ENCODE results near the gene CTNND2.

Gene CTNND2

GRCh38 chr5:11166923-11167322 lies 737.3 kb downstream of the CTNND2 start:
- Histone ChIP-seq H3K79me1 (ENCODE audit: low read length) (no peaks in the 10 kb centered on the region), H4K8ac (ENCODE audit: low read depth, low read length) (no peak overlapping the region), H3K27ac (ENCODE audit: low read depth, low read length) (no peak overlapping the region), H4K91ac (ENCODE audit: low read depth, low read length) (no peak overlapping the region), H2AFZ (ENCODE audit: insufficient read depth, low read length, poor library complexity) (no peak overlapping the region), H4K12ac (ENCODE audit: low read depth, low read length) (no peak overlapping the region), H2BK120ac (ENCODE audit: insufficient read depth, low read length, poor library complexity) (no peak overlapping the region), H3K9me3 (ENCODE audit: insufficient read depth, low read depth, low read length) (no peaks in the 10 kb centered on the region), H2AK5ac (ENCODE audit: low read length) (no peak overlapping the region), H2BK12ac (ENCODE audit: low read length) (no peak overlapping the region), H3K4ac (ENCODE audit: low read depth, low read length) (no peak overlapping the region), H3K4me3 (ENCODE audit: low read depth, low read length) (no peak overlapping the region), H3K18ac (ENCODE audit: low read length) (no peak overlapping the region), H3K9ac (ENCODE audit: low read length) (no peak overlapping the region), H3K79me2 (ENCODE audit: control insufficient read depth, insufficient read depth, low read length, poor library complexity) (no peaks in the 10 kb centered on the region), H3K36me3 (ENCODE audit: control insufficient read depth in 1 of 2, insufficient read depth in 2 of 2, low read length in 2 of 2) (no peaks in the 10 kb centered on the region), H3K23ac (ENCODE audit: low read length) (no peak overlapping the region), H2BK5ac (ENCODE audit: low read depth, low read length, poor library complexity) (no peak overlapping the region), H3K27me3 (ENCODE audit: insufficient read depth, low read length) (no peaks in the 10 kb centered on the region), H3K14ac (ENCODE audit: low read length) (no peak overlapping the region), H3K4me1 (ENCODE audit: control insufficient read depth in 1 of 2, insufficient read depth in 2 of 2, low read length in 2 of 2) (no peaks in the 10 kb centered on the region), H3K4me2 (ENCODE audit: low read length) (no peak overlapping the region)
- no CpG with 5 or more reads among the region's 7 CpGs for WGBS (ENCODE audit: extremely low coverage, insufficient coverage, insufficient read length)
- DNase-seq, result peak in 1 of 2 donors; percentile 55

GRCh38 chr5:11164531-11165294 lies 739.5 kb downstream of the CTNND2 start:
- Histone ChIP-seq H3K18ac (ENCODE audit: low read length) (no peak overlapping the region), H3K4me3 (ENCODE audit: low read depth, low read length) (no peak overlapping the region), H4K91ac (ENCODE audit: low read depth, low read length) (no peak overlapping the region), H2BK5ac (ENCODE audit: low read depth, low read length, poor library complexity) (no peak overlapping the region), H3K4me1 (ENCODE audit: control insufficient read depth in 1 of 2, insufficient read depth in 2 of 2, low read length in 2 of 2) (no peaks in the 10 kb centered on the region), H4K12ac (ENCODE audit: low read depth, low read length) (no peak overlapping the region), H3K4me2 (ENCODE audit: low read length) (no peak overlapping the region), H4K8ac (ENCODE audit: low read depth, low read length) (no peak overlapping the region), H3K9ac (ENCODE audit: low read length) (no peak overlapping the region), H2AFZ (ENCODE audit: insufficient read depth, low read length, poor library complexity) (no peak overlapping the region), H3K79me2 (ENCODE audit: control insufficient read depth, insufficient read depth, low read length, poor library complexity) (no peaks in the 10 kb centered on the region), H2BK120ac (ENCODE audit: insufficient read depth, low read length, poor library complexity) (no peak overlapping the region), H3K27me3 (ENCODE audit: insufficient read depth, low read length) (no peaks in the 10 kb centered on the region), H3K23ac (ENCODE audit: low read length) (no peak overlapping the region), H3K4ac (ENCODE audit: low read depth, low read length) (no peak overlapping the region), H3K9me3 (ENCODE audit: insufficient read depth, low read depth, low read length) (no peaks in the 10 kb centered on the region), H3K27ac (ENCODE audit: low read depth, low read length) (no peak overlapping the region), H2AK5ac (ENCODE audit: low read length) (no peak overlapping the region), H3K36me3 (ENCODE audit: control insufficient read depth in 1 of 2, insufficient read depth in 2 of 2, low read length in 2 of 2) (no peaks in the 10 kb centered on the region), H3K14ac (ENCODE audit: low read length) (no peak overlapping the region), H2BK12ac (ENCODE audit: low read length) (no peak overlapping the region), H3K79me1 (ENCODE audit: low read length) (no peaks in the 10 kb centered on the region)
- no CpG with 5 or more reads among the region's 6 CpGs for WGBS (ENCODE audit: extremely low coverage, insufficient coverage, insufficient read length)
- DNase-seq, result no peak

- H2AK5ac ChIP-seq (ENCODE audit: low read length), result no peak overlapping the region
- no peak overlapping the region for H3K14ac ChIP-seq (ENCODE audit: low read length)
- no peak for DNase-seq
- no peak overlapping the region for H3K4me3 ChIP-seq (ENCODE audit: low read depth, low read length)
- no peak overlapping the region for H4K12ac ChIP-seq (ENCODE audit: low read depth, low read length)
- H3K4me1 ChIP-seq (ENCODE audit: control insufficient read depth in 1 of 2, insufficient read depth in 2 of 2, low read length in 2 of 2), result no peaks in the 10 kb centered on the region
- no peak overlapping the region for H3K18ac ChIP-seq (ENCODE audit: low read length)
- H3K36me3 ChIP-seq (ENCODE audit: control insufficient read depth in 1 of 2, insufficient read depth in 2 of 2, low read length in 2 of 2), result no peaks in the 10 kb centered on the region
- H4K8ac ChIP-seq (ENCODE audit: low read depth, low read length), result no peak overlapping the region
- no peaks in the 10 kb centered on the region for H3K9me3 ChIP-seq (ENCODE audit: insufficient read depth, low read depth, low read length)
- no peak overlapping the region for H3K27ac ChIP-seq (ENCODE audit: low read depth, low read length)
- H2AFZ ChIP-seq (ENCODE audit: insufficient read depth, low read length, poor library complexity), result no peak overlapping the region
- H3K9ac ChIP-seq (ENCODE audit: low read length), result no peak overlapping the region
- H3K23ac ChIP-seq (ENCODE audit: low read length), result no peak overlapping the region
- no peak overlapping the region for H2BK12ac ChIP-seq (ENCODE audit: low read length)
- no peaks in the 10 kb centered on the region for H3K27me3 ChIP-seq (ENCODE audit: insufficient read depth, low read length)
- H3K4me2 ChIP-seq (ENCODE audit: low read length), result no peak overlapping the region
- no peaks in the 10 kb centered on the region for H3K79me2 ChIP-seq (ENCODE audit: control insufficient read depth, insufficient read depth, low read length, poor library complexity)
- H2BK5ac ChIP-seq (ENCODE audit: low read depth, low read length, poor library complexity), result no peak overlapping the region
- no peaks in the 10 kb centered on the region for H3K79me1 ChIP-seq (ENCODE audit: low read length)
- no peak overlapping the region for H2BK120ac ChIP-seq (ENCODE audit: insufficient read depth, low read length, poor library complexity)
- WGBS (ENCODE audit: extremely low coverage, insufficient coverage, insufficient read length), result no CpG with 5 or more reads among the region's 3 CpGs
- H4K91ac ChIP-seq (ENCODE audit: low read depth, low read length), result no peak overlapping the region
- H3K4ac ChIP-seq (ENCODE audit: low read depth, low read length), result no peak overlapping the region
Measured at GRCh38 chr5:11157132-11157531, 747.1 kb downstream of the CTNND2 start.

- Histone ChIP-seq H3K79me1 (ENCODE audit: low read length) (no peaks in the 10 kb centered on the region), H4K12ac (ENCODE audit: low read depth, low read length) (no peak overlapping the region), H3K4me1 (ENCODE audit: control insufficient read depth in 1 of 2, insufficient read depth in 2 of 2, low read length in 2 of 2) (no peaks in the 10 kb centered on the region), H3K4me2 (ENCODE audit: low read length) (no peak overlapping the region), H3K9me3 (ENCODE audit: insufficient read depth, low read depth, low read length) (no peaks in the 10 kb centered on the region), H2AFZ (ENCODE audit: insufficient read depth, low read length, poor library complexity) (no peak overlapping the region), H3K14ac (ENCODE audit: low read length) (no peak overlapping the region), H2BK120ac (ENCODE audit: insufficient read depth, low read length, poor library complexity) (no peak overlapping the region), H3K4ac (ENCODE audit: low read depth, low read length) (no peak overlapping the region), H4K91ac (ENCODE audit: low read depth, low read length) (no peak overlapping the region), H3K36me3 (ENCODE audit: control insufficient read depth in 1 of 2, insufficient read depth in 2 of 2, low read length in 2 of 2) (no peaks in the 10 kb centered on the region), H3K23ac (ENCODE audit: low read length) (no peak overlapping the region), H2BK12ac (ENCODE audit: low read length) (no peak overlapping the region), H3K18ac (ENCODE audit: low read length) (no peak overlapping the region), H3K4me3 (ENCODE audit: low read depth, low read length) (no peak overlapping the region), H3K27me3 (ENCODE audit: insufficient read depth, low read length) (no peaks in the 10 kb centered on the region), H3K27ac (ENCODE audit: low read depth, low read length) (no peak overlapping the region), H2BK5ac (ENCODE audit: low read depth, low read length, poor library complexity) (no peak overlapping the region), H3K79me2 (ENCODE audit: control insufficient read depth, insufficient read depth, low read length, poor library complexity) (no peaks in the 10 kb centered on the region), H4K8ac (ENCODE audit: low read depth, low read length) (no peak overlapping the region), H3K9ac (ENCODE audit: low read length) (no peak overlapping the region), H2AK5ac (ENCODE audit: low read length) (no peak overlapping the region)
- DNase-seq, result no peak
- WGBS (ENCODE audit: extremely low coverage, insufficient coverage, insufficient read length), result no CpG with 5 or more reads among the region's 12 CpGs
Measured at GRCh38 chr5:11153670-11154382, 750.4 kb downstream of the CTNND2 start.
